ENCODE measurements around the gene FLNB.

FLNB gene

DNA sequence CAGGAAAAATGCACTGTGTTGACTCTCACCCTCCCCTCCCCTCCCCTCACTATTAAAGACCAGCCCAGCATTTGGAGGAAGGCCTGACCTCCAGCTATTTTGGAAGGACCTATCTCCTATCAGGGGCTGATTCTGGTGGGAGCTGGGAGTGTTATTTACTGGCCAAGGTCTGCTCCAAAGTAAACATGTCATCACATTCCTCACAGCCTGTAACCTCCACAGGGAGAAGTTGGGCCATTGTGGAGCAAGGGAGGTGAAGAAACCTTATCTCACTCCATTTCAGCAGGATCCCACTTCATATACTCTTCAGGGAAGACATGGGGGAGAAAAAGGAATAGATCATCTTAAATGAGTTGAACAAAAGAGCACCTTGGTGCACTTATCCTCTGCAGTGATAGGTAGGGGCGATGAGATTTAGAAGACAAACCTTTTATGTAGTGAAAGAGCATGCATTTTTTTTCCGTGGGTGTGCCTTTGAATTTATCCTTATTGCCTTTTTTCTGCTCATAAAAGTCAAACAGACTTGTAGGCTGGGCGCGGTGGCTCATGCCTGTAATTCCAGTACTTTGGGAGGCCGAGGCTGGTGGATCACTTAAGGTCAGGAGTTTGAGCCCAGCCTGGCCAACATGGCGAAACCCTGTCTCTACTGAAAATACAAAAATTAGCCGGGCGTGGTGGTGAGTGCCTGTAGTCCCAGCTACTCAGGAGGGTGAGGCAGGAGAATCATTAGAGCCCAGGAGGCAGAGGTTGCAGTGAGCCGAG lies 15.6 kb upstream of the FLNB start:
- TF ChIP-seq, protein P1, sequence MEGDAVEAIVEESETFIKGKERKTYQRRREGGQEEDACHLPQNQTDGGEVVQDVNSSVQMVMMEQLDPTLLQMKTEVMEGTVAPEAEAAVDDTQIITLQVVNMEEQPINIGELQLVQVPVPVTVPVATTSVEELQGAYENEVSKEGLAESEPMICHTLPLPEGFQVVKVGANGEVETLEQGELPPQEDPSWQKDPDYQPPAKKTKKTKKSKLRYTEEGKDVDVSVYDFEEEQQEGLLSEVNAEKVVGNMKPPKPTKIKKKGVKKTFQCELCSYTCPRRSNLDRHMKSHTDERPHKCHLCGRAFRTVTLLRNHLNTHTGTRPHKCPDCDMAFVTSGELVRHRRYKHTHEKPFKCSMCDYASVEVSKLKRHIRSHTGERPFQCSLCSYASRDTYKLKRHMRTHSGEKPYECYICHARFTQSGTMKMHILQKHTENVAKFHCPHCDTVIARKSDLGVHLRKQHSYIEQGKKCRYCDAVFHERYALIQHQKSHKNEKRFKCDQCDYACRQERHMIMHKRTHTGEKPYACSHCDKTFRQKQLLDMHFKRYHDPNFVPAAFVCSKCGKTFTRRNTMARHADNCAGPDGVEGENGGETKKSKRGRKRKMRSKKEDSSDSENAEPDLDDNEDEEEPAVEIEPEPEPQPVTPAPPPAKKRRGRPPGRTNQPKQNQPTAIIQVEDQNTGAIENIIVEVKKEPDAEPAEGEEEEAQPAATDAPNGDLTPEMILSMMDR (IDR thresholded peaks at IDR 0.05): no peak
- Histone ChIP-seq H3K27ac (no peak overlapping the region), H3K4me3 (no peak overlapping the region)
- DNase-seq (ENCODE audit: low spot score): no peak

DNA sequence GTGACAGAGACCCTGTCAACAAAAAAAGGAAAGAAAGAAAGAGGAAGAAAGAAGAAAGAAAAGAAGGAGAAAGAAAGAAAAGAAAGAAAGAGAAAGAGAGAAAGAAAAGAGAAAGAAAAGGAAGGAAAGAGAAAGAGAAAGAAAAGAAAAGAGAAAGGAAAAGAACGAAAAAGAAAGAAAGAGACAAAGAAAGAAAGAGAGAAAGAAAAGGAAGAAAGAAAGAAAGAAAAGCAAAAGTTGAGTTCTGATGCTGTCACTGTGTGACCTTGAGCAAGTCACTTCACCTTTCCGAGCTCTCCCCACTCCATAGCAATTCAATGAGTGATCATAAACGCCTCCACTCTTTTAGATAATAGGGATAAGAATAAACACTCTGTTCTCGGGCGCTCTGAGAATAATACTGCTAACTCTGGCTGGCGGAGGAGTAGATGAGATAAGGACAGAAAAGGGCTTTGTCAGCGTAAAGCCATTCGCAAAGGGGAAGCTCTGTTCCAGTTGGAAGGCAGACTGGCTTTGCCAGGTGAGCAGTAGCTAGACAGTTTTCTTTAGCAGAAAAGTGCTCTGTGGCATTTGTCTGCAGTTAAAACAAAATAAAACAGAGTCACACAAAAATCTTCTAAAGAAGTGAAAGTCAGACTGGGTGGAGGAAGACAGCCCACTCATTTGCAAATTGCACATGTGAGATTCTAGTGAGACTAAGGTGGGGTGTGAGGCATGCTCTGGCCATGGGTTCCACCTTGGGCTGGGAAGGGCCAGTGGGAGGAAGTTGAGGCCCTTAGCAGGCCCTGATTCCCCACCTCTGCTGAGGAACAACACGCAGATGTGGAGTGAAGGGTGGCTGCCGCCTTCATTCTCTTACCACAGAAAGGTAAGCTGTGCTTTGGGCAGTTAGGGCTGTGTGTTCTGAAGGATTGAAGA lies 9.6 kb upstream of the FLNB start:
- TF ChIP-seq, protein P1 (IDR thresholded peaks at IDR 0.05): no peak
- Histone ChIP-seq H3K4me3 (peak overlapping the region; percentile 4), H3K27ac (no peak overlapping the region)
- no peak for DNase-seq (ENCODE audit: low spot score)

DNA sequence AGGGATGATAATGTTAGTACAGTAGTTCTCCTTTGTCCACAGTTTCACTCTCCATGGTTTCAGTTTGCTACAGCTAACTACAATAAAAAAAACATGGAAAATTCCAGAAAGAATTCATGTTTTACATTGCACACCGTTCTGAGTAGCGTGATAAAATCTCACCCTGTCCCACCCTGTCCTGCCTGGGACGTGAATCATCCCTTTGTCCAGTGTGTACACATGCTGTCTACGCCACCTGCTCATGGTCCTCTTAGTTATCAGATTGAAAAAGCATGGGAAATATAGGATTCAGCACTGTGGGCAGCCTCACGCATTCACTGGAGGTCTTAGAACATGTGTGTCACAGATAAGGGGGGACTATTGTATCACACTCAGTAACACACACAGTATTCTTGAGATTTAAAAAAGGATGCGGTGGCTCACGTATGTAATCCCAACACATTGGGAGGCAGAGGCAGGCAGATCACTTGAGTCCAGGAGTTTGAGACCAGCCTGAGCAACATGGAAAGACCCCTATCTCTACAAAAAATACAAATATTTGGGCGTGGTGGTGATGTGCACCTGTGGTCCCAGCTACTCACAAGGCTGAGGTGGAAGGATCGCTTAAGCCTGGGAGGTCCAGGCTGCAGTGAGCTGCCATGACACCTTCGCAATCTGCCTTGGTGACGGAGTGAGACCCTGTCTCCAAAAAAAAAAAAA lies 8.7 kb upstream of the FLNB start:
- Histone ChIP-seq H3K27ac (no peak overlapping the region), H3K4me3 (no peak overlapping the region)
- no peak for DNase-seq (ENCODE audit: low spot score)
- TF ChIP-seq, protein P1 (IDR thresholded peaks at IDR 0.05): no peak

DNA sequence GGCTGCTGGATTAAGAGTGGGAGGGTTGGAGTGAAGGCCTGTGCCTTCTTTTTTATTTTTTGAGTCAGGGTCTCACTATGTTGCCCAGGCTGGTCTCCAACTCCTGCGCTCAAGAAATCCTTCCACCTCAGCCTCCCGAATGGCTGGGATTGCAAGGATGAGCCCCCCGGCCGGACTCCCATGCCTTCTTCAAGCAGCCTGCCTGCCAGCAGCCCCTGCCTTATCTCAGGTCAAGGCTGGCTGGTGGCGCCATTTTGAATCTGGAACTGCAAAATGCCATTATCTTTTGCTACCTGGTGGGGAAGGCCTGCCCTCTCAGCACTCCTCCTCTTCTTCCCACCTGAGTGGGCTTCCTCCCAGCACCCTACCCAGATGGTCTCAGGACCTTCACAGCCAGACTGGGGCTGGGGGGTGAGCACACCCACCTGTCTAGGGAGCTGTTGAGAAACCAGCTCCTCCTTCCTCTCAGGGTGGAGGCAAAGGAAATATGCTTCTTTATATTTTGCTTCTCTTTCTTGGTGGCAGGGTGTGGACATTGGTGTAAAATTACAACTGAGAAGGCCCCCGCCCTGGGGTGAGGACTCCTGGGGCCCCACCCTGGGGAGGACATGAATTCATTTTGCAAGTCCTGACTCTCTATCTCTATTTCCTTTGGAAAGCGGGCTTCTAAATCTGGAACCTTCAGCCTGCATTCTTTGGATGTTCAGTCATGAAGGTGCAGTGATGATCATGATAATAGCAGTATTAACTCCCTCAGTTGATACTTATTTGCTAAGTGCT lies 7.7 kb upstream of the FLNB start:
- Histone ChIP-seq H3K4me3 (no peak overlapping the region), H3K27ac (no peak overlapping the region)
- TF ChIP-seq, protein P1 (IDR thresholded peaks at IDR 0.05): no peak
- DNase-seq (ENCODE audit: low spot score): no peak

DNA sequence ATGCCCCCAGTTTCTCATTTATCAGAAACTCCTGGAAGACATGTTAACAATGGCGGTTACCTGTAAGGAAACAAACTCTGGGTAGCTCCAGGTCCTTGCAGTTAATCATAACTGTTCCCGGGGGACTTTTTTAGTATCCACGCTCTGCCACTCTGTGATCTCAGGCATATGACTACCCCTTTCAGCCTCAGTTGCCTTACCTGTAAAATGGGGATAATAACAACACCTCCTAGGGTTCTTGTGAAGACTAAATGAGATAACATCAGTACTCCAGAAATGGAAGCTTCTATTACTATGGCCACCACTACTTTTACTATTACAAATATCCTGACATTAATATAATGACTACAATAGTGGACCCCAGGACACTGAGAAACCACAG lies 7.1 kb upstream of the FLNB start:
- DNase-seq (ENCODE audit: low spot score): no peak
- no peak overlapping the region for H3K4me3 ChIP-seq
- no peak overlapping the region for H3K27ac ChIP-seq
- TF ChIP-seq, protein P1 (IDR thresholded peaks at IDR 0.05): no peak

DNA sequence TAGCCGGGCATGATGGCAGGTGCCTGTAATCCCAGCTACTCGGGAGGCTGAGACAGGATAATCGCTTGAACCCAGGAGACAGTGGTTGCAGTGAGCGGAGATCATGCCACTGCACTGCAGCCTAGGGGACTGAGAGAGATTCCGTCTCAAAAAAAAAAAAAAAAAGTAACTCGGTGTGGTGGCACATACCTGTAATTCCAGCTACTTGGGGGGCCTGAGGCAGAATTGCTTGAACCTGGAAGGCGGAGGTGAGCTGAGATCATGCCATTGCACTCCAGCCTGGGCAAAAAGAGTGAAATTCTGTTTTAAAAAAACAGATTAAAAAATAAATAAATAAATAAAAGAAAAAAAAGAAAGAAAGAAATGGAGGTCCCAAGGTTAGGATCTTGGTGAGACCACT lies 6.2 kb upstream of the FLNB start:
- TF ChIP-seq, protein P1 (IDR thresholded peaks at IDR 0.05): no peak

More for the DNA sequence above, 6.2 kb upstream of the FLNB start:
- no peak overlapping the region for H3K27ac ChIP-seq
- DNase-seq (ENCODE audit: low spot score): no peak
- H3K4me3 ChIP-seq: no peak overlapping the region
